K562 (cell line): Measurements from ENCODE around the gene C15orf61. TPM values are rescaled to one million over a fixed set of nuclear protein-coding genes. Genes with fewer than 3 reads are reported as not detected.

Experiments used
- ATAC-seq: fragments of 200-7000 bp; cut with Tn5 transposase; 3 replicates; pipeline ENCODE4 v1.9.1; 2020; ENCODE audit warnings: moderate library complexity
- BruUV-seq: library from RNA; stranded (reverse); fragments of 400-500 nt; replicated peaks from 2 replicates; lab custom pipeline; 2021; lab: Mats Ljungman, UMichigan
- CTCF ChIA-PET: fragments of 300-600 bp; formaldehyde crosslinking; extraction: SDS; loops from one replicate; lab custom pipeline; 2021; ENCODE audit warnings: low intra/inter-chr PET ratio; lab: Yijun Ruan, JAX
- POLR2A ChIA-PET: fragments of 300-600, 350-650 bp; sonication (Branson Sonifier 250); formaldehyde crosslinking; extraction: SDS; loops from one replicate; lab custom pipeline; 2021; ENCODE audit warnings: antibody characterized with exemption, inconsistent platforms; lab: Yijun Ruan, JAX
- DNase-seq, 4 experiments: peaks; one replicate each; pipeline versions ENCODE4 v3.0.0 to v3.0.0-alpha.2; 2011 to 2018; ENCODE audit warnings: low spot score in 3 of 4, mixed read lengths in 3 of 4; ENCODE audit errors: extremely low read depth in 1 of 4
- FAIRE-seq: peaks from 2 replicates; lab custom pipeline; 2011; peaks lifted over from hg19 to GRCh38; lab: Jason Lieb, UNC
- H2AFZ ChIP-seq: 2 replicates; pipeline ENCODE4 v1.6.0; 2011; ENCODE audit warnings: low read depth, low read length, control low read depth, inconsistent platforms
- H3K27ac ChIP-seq: fragments of 200-600 bp; 3 replicates; pipeline ENCODE4 v1.8.0; 2011; ENCODE audit warnings: low read depth, mild to moderate bottlenecking, control low read depth, inconsistent platforms, low read length, moderate library complexity, mixed read lengths; ENCODE audit errors: extremely low read depth
- H3K27me3 ChIP-seq, 2 experiments: fragments of 300-600 bp in 1 of 2; 2 replicates in 1 of 2; 3 replicates in 1 of 2; pipeline versions ENCODE4 v1.6.0 to v1.8.0; 2011; ENCODE audit warnings: inconsistent platforms in 2 of 2, low read length in 2 of 2, mild to moderate bottlenecking in 1 of 2, mixed read lengths in 1 of 2, moderate library complexity in 1 of 2; ENCODE audit not compliant: control insufficient read depth in 2 of 2, insufficient read depth in 2 of 2
- H3K36me3 ChIP-seq: fragments of 300-600 bp; 3 replicates; pipeline ENCODE4 v1.8.0; 2011; ENCODE audit warnings: mild to moderate bottlenecking, low read length, inconsistent platforms; ENCODE audit not compliant: control insufficient read depth, insufficient read depth
- H3K4me1 ChIP-seq, 2 experiments: fragments of 200-600 bp in 1 of 2; replicated peaks in 1 of 2; 2 replicates in 1 of 2; 3 replicates in 1 of 2; pipeline versions ENCODE4 v1.5.1 to v1.8.0; 2011; ENCODE audit warnings: inconsistent platforms in 2 of 2, low read length in 2 of 2, mild to moderate bottlenecking in 1 of 2, mixed read lengths in 1 of 2, moderate library complexity in 1 of 2; ENCODE audit not compliant: control insufficient read depth in 2 of 2, insufficient read depth in 2 of 2
- H3K4me2 ChIP-seq: 2 replicates; pipeline ENCODE4 v1.6.1; 2011; ENCODE audit warnings: low read length, control low read depth, inconsistent platforms, mixed read lengths; ENCODE audit not compliant: insufficient read depth
- H3K4me3 ChIP-seq: fragments of 200-600 bp; sonication (generic), shearing (Covaris generic); 2 replicates; pipeline ENCODE4 v1.5.1; 2016; ENCODE audit warnings: control low read depth, inconsistent platforms
- H3K79me2 ChIP-seq: fragments of 200-600 bp; 3 replicates; pipeline ENCODE4 v1.8.0; 2011; ENCODE audit warnings: low read length, inconsistent platforms; ENCODE audit not compliant: control insufficient read depth, insufficient read depth
- H3K9ac ChIP-seq, 2 experiments: 2 replicates each; pipeline versions ENCODE4 v1.6.0 to v1.6.1; 2011; ENCODE audit warnings: low read depth in 2 of 2, low read length in 2 of 2, control low read depth in 1 of 2, inconsistent platforms in 1 of 2, mild to moderate bottlenecking in 1 of 2, mixed read lengths in 1 of 2; ENCODE audit not compliant: insufficient read depth in 1 of 2
- H3K9me1 ChIP-seq: one replicate; pipeline ENCODE4 v1.6.0; 2011; ENCODE audit warnings: inconsistent platforms, mild to moderate bottlenecking, low read length, moderate library complexity; ENCODE audit not compliant: control insufficient read depth, insufficient read depth
- H3K9me3 ChIP-seq: replicated peaks from 2 replicates; pipeline ENCODE4 v1.5.1; 2011; ENCODE audit warnings: low read depth, low read length, inconsistent platforms; ENCODE audit not compliant: control insufficient read depth, insufficient read depth
- H4K20me1 ChIP-seq: replicated peaks from 2 replicates; pipeline ENCODE4 v1.6.1; 2011; ENCODE audit warnings: low read length, inconsistent platforms, mixed read lengths; ENCODE audit not compliant: control insufficient read depth, insufficient read depth
- ARID3B ChIP-seq: fragments of 250-450 bp; sonication (Bioruptor Pico); IDR thresholded peaks from 2 replicates; pipeline ENCODE4 v1.4.0; 2020; ENCODE audit warnings: borderline replicate concordance
- LCOR ChIP-seq: sonication (generic); formaldehyde crosslinking; IDR thresholded peaks from 2 replicates; pipeline ENCODE4 v1.8.0; 2022; ENCODE audit warnings: mild to moderate bottlenecking, missing genetic modification reagents
- NCOA1 ChIP-seq: fragments of 450-650 bp; IDR thresholded peaks from 2 replicates; pipeline ENCODE4 v1.6.1; 2016; ENCODE audit warnings: low read depth
- WGBS: fragments of 100-300 bp; shearing (Covaris generic); methylation state at CpG from one replicate; pipeline ENCODE4 v1.1.6; 2016; ENCODE audit warnings: low coverage, mixed read lengths; ENCODE audit not compliant: insufficient coverage; ENCODE audit errors: missing lambda C conversion rate; 5-methylcytosine and 5-hydroxymethylcytosine counted together
- in situ Hi-C: fragments of 300-500 bp; cut with MboI; formaldehyde crosslinking; loops from 4 replicates; pipeline ENCODE4 v1.15.0; 2018; ENCODE audit warnings: inconsistent platforms, mixed read lengths
- intact Hi-C: fragments of 100-400 bp; cut with micrococcal nuclease; formaldehyde crosslinking; loops from 2 replicates; pipeline ENCODE4 v1.14.2; 2022
- polyA plus RNA-seq, 8 experiments: library from polyadenylated mRNA; depleted of rRNA in 4 of 8; stranded (reverse) in 5 of 8; unstranded in 3 of 8; fragments of >200 nt; fragmentation: Nextera tagmentation in 2 of 8; fragmentation: Illumina TruSeq in 1 of 8; extraction: Ambion mirVana in 2 of 8; extraction: Trizol in 1 of 8; gene quantifications; 2 replicates each; pipeline versions ENCODE4 v1.2.1 to v1.2.3, GENCODE V29; 2011 to 2014; ENCODE audit warnings: inconsistent platforms in 1 of 8, missing spikeins in 1 of 8
- total RNA-seq, 7 experiments: library from RNA; depleted of rRNA in 6 of 7; stranded (reverse); fragments of >200 nt in 6 of 7; fragmentation: Illumina TruSeq in 2 of 7; extraction: Trizol in 2 of 7; gene quantifications; 2 replicates each; pipeline versions ENCODE4 v1.2.1 to v1.2.3, GENCODE V29; 2011 to 2021; ENCODE audit warnings: low replicate concordance in 1 of 7

The C15orf61 gene
- total and polyA plus RNA-seq, 9 of the 15 experiments (the other 6 are each of a cell fraction or from before 2014, with no cell fraction given), result 1.6 to 10.5 (median 4.3) TPM

GRCh38 chr15:67563092-67563491 lies 42.2 kb downstream of the C15orf61 start:
- in situ Hi-C loops, result no loop called here
- H3K27me3 ChIP-seq, result no peaks in the 10 kb centered on the region
- FAIRE-seq, result no peak
- TF ChIP-seq ARID3B (CRISPR knock-in tag) (no peak), LCOR (CRISPR knock-in tag) (no peak), NCOA1 (no peak)
- TF ChIP-seq, all 486 proteins: peak for 0
- POLR2A ChIA-PET, result interaction anchor here (0.9 kb wide), 1 partner anchor 29 kb away, joined by 3 read pairs; no protein-coding TSS in a partner anchor
- H3K4me3 ChIP-seq, result no peak overlapping the region
- peaks cover 12% of the 10 kb centered on the region; the same call in 1 of the 3 replicates for H3K36me3 ChIP-seq
- H3K9me3 ChIP-seq, result no peaks in the 10 kb centered on the region; the same call in 1 of the 2 replicates
- CTCF ChIA-PET, result no interaction called here
- WGBS, result 54% methylated on average over 5 of the region's 5 CpGs
- no peaks in the 10 kb centered on the region; a peak in 1 of 5 replicates for H3K4me1 ChIP-seq
- no TSS peak for BruUV-seq
- ATAC-seq (no peak), DNase-seq (no peak)
- no peak overlapping the region for H3K9ac ChIP-seq
- intact Hi-C loops, result no loop called here
- no peak overlapping the region for H2AFZ ChIP-seq
- H3K4me2 ChIP-seq, result no peak overlapping the region
- H3K79me2 ChIP-seq, result no peaks in the 10 kb centered on the region
- H3K9me1 ChIP-seq, result no peaks in the 10 kb centered on the region
- no peak overlapping the region for H3K27ac ChIP-seq
- H4K20me1 ChIP-seq, result no peaks in the 10 kb centered on the region
